ENCODE data around the gene DMRTB1. TPM values are rescaled to one million over a fixed set of nuclear protein-coding genes. Genes with fewer than 3 reads are reported as not detected.

Gene DMRTB1
- total and polyA plus RNA-seq, 9 of the 15 experiments (the other 6 are each of a cell fraction or from before 2014, with no cell fraction given) = 0.06 to 0.35 (median 0.13) TPM; not detected in 3

DNA sequence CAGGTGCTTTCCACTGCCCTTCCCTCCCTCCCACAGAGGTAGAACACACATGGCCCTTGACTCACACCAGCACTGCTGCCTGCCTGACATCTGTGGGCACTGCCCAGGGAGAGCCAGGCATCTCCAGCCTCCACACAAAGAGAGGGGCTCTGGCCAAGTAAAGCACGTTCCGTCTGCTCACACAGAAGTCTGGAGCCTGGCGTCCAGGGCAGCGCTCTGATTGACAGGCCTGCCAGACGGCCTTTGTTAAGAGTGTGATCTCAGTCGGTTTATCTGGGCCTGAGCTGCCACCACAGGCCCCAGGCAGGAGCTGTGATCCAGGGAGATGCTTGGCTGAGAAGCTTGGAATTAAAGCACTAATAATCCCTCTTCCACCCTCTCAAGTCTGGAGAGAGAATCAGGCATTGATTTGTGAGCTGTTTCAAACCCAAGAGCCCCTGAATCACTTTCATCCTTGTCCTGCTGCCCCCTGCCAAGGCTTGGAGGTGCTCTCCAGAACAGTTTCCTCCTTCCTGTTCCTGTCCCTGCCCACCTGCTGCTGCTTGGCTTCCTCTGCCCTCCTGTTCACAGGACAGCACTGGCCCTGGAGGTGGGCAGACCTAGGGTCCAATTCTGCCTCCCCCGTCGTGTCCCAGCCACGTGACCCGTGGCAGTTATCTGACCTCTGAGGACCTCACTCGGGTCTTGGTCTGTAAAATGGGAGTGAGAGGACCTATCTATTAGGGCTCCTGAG is 3.7 kb downstream of the DMRTB1 start (continued):
- no peak for TF ChIP-seq JUN (IDR thresholded peaks at IDR 0.05; ENCODE audit: borderline replicate concordance, low read depth, low read length)
- TF ChIP-seq JUN (CRISPR knock-in tag; IDR thresholded peaks at IDR 0.05; ENCODE audit: borderline replicate concordance) = no peak
- TF ChIP-seq, protein P1, sequence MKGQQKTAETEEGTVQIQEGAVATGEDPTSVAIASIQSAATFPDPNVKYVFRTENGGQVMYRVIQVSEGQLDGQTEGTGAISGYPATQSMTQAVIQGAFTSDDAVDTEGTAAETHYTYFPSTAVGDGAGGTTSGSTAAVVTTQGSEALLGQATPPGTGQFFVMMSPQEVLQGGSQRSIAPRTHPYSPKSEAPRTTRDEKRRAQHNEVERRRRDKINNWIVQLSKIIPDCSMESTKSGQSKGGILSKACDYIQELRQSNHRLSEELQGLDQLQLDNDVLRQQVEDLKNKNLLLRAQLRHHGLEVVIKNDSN (CRISPR knock-in tag; IDR thresholded peaks at IDR 0.05) = peak; percentile 43

DNA sequence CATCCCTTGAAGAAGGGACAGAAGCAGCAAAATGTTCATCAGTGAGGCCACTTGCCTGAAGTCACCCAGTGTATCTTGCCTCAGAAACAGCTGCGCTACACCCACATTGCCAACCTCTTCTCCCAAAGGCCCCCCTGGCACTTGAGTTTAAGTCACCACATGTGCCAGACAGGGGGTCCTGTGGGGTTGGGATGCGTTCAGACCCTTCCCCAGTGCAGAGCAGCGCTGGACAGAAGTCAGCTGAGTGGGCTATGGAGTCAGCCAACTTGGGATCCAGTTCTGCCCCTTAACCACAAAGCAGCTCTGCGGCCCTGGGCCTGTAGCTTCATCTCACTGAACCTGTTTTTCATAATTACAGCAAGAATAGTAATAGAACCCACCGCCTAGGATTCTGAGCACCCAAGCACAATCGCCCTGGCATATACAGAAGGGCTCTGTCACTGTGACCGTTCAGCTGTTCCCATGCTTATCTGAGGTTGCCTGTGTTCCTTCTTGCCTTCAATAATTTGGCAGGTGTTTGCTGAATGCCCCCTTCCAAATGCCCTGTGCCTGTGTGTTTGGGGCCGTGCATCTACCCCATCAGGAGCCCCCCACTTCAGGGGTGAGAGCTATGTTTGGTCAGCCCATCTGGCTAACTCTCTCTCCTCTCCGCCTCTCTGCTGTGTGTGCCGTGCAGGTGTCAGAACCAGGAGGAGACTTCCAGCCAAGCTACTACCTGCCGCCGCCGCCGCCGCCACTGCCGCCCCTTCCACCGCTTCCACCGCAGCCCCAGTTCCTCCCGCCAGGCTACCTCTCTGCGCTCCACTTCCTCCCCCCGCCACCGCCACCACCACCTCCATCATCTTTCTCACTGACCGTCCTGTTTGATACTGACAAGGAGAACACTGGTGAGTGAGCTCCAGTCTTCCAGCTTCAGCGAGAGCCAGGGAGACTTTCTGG is 5.0 kb downstream of the DMRTB1 start:
- intact Hi-C loops (cut with micrococcal nuclease) (no loop called here), in situ Hi-C loops (cut with MboI) (no loop called here)
- WGBS (ENCODE audit: insufficient coverage, low coverage, missing lambda C conversion rate) = 6% methylated on average over 24 of the region's 24 CpGs
- POLR2A ChIA-PET = interaction anchor here (0.7 to 1.5 kb wide), 4 partner anchors 14 to 177 kb away, joined by 3 to 4 read pairs (median 4); no protein-coding TSS in a partner anchor
- Histone ChIP-seq H3K4me1 (replicated peaks in 1 of 2; ENCODE audit: control insufficient read depth in 2 of 2, insufficient read depth in 2 of 2, low read length in 2 of 2) (peaks cover 0 to 20% of the 10 kb centered on the region in 2 experiments; a peak in 3 of 5 replicates), H3K27ac (ENCODE audit: extremely low read depth, low read depth, low read length) (no peak overlapping the region), H2AFZ (ENCODE audit: low read depth, low read length) (no peak overlapping the region), H3K4me3 (no peak overlapping the region), H3K79me2 (ENCODE audit: control insufficient read depth, insufficient read depth, low read length) (no peaks in the 10 kb centered on the region), H3K9me3 (replicated peaks; ENCODE audit: control insufficient read depth, insufficient read depth, low read depth, low read length) (0 out of 2 replicates have a peak, but pooled peaks cover 2% of the 10 kb centered on the region), H3K4me2 (ENCODE audit: insufficient read depth, low read length) (no peak overlapping the region), H3K9me1 (ENCODE audit: control insufficient read depth, insufficient read depth, low read length) (no peaks in the 10 kb centered on the region), H3K36me3 (ENCODE audit: control insufficient read depth, insufficient read depth, low read length) (no peaks in the 10 kb centered on the region), H3K27me3 (ENCODE audit: control insufficient read depth in 2 of 2, insufficient read depth in 2 of 2, low read length in 2 of 2) (peaks cover 14 to 71% of the 10 kb centered on the region in 2 experiments; a peak in 3 of 5 replicates), H4K20me1 (replicated peaks; ENCODE audit: control insufficient read depth, insufficient read depth, low read length) (no peaks in the 10 kb centered on the region), H3K9ac (ENCODE audit: insufficient read depth in 1 of 2, low read depth in 2 of 2, low read length in 2 of 2) (no peak overlapping the region)
- BruUV-seq (replicated peaks) = no TSS peak
- CTCF ChIA-PET (ENCODE audit: low intra/inter-chr PET ratio) = no interaction called here
- DNase-seq (ENCODE audit: extremely low read depth in 1 of 4, low spot score in 3 of 4) = no peak
- ATAC-seq = no peak
- no peak for FAIRE-seq
- no peak for TF ChIP-seq ZNF717 (CRISPR knock-in tag; IDR thresholded peaks at IDR 0.05)
- TF ChIP-seq, protein P2, sequence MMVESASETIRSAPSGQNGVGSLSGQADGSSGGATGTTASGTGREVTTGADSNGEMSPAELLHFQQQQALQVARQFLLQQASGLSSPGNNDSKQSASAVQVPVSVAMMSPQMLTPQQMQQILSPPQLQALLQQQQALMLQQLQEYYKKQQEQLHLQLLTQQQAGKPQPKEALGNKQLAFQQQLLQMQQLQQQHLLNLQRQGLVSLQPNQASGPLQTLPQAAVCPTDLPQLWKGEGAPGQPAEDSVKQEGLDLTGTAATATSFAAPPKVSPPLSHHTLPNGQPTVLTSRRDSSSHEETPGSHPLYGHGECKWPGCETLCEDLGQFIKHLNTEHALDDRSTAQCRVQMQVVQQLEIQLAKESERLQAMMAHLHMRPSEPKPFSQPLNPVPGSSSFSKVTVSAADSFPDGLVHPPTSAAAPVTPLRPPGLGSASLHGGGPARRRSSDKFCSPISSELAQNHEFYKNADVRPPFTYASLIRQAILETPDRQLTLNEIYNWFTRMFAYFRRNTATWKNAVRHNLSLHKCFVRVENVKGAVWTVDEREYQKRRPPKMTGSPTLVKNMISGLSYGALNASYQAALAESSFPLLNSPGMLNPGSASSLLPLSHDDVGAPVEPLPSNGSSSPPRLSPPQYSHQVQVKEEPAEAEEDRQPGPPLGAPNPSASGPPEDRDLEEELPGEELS (CRISPR knock-in tag; IDR thresholded peaks at IDR 0.05; ENCODE audit: borderline replicate concordance) = no peak
- TF ChIP-seq, protein P3, sequence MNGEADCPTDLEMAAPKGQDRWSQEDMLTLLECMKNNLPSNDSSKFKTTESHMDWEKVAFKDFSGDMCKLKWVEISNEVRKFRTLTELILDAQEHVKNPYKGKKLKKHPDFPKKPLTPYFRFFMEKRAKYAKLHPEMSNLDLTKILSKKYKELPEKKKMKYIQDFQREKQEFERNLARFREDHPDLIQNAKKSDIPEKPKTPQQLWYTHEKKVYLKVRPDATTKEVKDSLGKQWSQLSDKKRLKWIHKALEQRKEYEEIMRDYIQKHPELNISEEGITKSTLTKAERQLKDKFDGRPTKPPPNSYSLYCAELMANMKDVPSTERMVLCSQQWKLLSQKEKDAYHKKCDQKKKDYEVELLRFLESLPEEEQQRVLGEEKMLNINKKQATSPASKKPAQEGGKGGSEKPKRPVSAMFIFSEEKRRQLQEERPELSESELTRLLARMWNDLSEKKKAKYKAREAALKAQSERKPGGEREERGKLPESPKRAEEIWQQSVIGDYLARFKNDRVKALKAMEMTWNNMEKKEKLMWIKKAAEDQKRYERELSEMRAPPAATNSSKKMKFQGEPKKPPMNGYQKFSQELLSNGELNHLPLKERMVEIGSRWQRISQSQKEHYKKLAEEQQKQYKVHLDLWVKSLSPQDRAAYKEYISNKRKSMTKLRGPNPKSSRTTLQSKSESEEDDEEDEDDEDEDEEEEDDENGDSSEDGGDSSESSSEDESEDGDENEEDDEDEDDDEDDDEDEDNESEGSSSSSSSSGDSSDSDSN (IDR thresholded peaks at IDR 0.05; ENCODE audit: borderline replicate concordance in 1 of 2, low read depth in 2 of 2, low read length in 2 of 2) = no peak
- TF ChIP-seq, protein P4, sequence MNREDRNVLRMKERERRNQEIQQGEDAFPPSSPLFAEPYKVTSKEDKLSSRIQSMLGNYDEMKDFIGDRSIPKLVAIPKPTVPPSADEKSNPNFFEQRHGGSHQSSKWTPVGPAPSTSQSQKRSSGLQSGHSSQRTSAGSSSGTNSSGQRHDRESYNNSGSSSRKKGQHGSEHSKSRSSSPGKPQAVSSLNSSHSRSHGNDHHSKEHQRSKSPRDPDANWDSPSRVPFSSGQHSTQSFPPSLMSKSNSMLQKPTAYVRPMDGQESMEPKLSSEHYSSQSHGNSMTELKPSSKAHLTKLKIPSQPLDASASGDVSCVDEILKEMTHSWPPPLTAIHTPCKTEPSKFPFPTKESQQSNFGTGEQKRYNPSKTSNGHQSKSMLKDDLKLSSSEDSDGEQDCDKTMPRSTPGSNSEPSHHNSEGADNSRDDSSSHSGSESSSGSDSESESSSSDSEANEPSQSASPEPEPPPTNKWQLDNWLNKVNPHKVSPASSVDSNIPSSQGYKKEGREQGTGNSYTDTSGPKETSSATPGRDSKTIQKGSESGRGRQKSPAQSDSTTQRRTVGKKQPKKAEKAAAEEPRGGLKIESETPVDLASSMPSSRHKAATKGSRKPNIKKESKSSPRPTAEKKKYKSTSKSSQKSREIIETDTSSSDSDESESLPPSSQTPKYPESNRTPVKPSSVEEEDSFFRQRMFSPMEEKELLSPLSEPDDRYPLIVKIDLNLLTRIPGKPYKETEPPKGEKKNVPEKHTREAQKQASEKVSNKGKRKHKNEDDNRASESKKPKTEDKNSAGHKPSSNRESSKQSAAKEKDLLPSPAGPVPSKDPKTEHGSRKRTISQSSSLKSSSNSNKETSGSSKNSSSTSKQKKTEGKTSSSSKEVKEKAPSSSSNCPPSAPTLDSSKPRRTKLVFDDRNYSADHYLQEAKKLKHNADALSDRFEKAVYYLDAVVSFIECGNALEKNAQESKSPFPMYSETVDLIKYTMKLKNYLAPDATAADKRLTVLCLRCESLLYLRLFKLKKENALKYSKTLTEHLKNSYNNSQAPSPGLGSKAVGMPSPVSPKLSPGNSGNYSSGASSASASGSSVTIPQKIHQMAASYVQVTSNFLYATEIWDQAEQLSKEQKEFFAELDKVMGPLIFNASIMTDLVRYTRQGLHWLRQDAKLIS (CRISPR knock-in tag; IDR thresholded peaks at IDR 0.05) = no peak

All from K562 (cell line).